Naive thymus-derived CD4-positive, alpha-beta T cell (primary cell): ENCODE data around the gene RNGTT. TPM values are rescaled to one million over a fixed set of nuclear protein-coding genes. Genes with fewer than 3 reads are reported as not detected.
"Not testable (repeated sequence)": the region's sequence is repeated elsewhere in the genome, so short reads cannot be mapped to it uniquely, and the experiment has no call there.

Experiments
- ATAC-seq: fragments of 150-1000 bp; cut with Tn5 transposase; 2 replicates; pipeline ENCODE4 v1.10.0; 2021; ENCODE audit warnings: mild to moderate bottlenecking, moderate library complexity
- CTCF ChIA-PET: fragments of 350-600 bp; sonication (Branson Sonifier 250); formaldehyde crosslinking; loops from one replicate; lab custom pipeline; 2021; ENCODE audit warnings: antibody characterized with exemption; lab: Charles Lee
- POLR2A ChIA-PET: fragments of 350-600 bp; sonication (Branson Sonifier 250); formaldehyde crosslinking; loops from one replicate; lab custom pipeline; 2021; ENCODE audit warnings: antibody characterized with exemption, inconsistent platforms; lab: Charles Lee
- DNase-seq, 9 donors: peaks; one replicate each; pipeline versions ENCODE4 v3.0.0 to v3.0.0-alpha.2; 2020 to 2022; ENCODE audit warnings: mixed read lengths in 1 of 9
- H3K27ac ChIP-seq: one replicate; pipeline ENCODE4 v1.7.0; 2013; ENCODE audit warnings: mild to moderate bottlenecking, low read depth, low read length, moderate library complexity
- H3K27me3 ChIP-seq, 2 donors: one replicate each; pipeline ENCODE4 v1.7.0; 2013; ENCODE audit warnings: low read length in 2 of 2, mild to moderate bottlenecking in 2 of 2, moderate library complexity in 2 of 2; ENCODE audit not compliant: control insufficient read depth in 2 of 2, insufficient read depth in 2 of 2
- H3K36me3 ChIP-seq, 3 experiments: 1 replicate in 2 of 3; 2 replicates in 1 of 3; pipeline ENCODE4 v1.7.0; 2013; ENCODE audit warnings: low read length in 3 of 3, mild to moderate bottlenecking in 3 of 3, moderate library complexity in 1 of 3; ENCODE audit not compliant: insufficient read depth in 3 of 3, control insufficient read depth in 2 of 3
- H3K4me1 ChIP-seq, 2 donors: one replicate each; pipeline ENCODE4 v1.7.0; 2013; ENCODE audit warnings: low read length in 2 of 2, mild to moderate bottlenecking in 2 of 2, moderate library complexity in 1 of 2; ENCODE audit not compliant: control insufficient read depth in 2 of 2, insufficient read depth in 2 of 2
- H3K4me3 ChIP-seq: 2 replicates; pipeline ENCODE4 v1.7.0; 2013; ENCODE audit warnings: mild to moderate bottlenecking, low read length
- H3K9me3 ChIP-seq, 3 experiments: 1 replicate in 2 of 3; 2 replicates in 1 of 3; pipeline ENCODE4 v1.7.0; 2013; ENCODE audit warnings: low read length in 3 of 3; ENCODE audit not compliant: control insufficient read depth in 2 of 3
- H3K27ac Mint-ChIP-seq, 9 donors: one replicate each; pipeline ENCODE4 v1.8.0; 2020 to 2022; ENCODE audit warnings: mixed read lengths in 9 of 9, mild to moderate bottlenecking in 8 of 9, moderate library complexity in 5 of 9, inconsistent platforms in 2 of 9
- H3K27me3 Mint-ChIP-seq, 5 donors: one replicate each; pipeline ENCODE4 v1.8.0; 2021 to 2022; ENCODE audit warnings: mixed read lengths in 5 of 5, mild to moderate bottlenecking in 1 of 5
- H3K36me3 Mint-ChIP-seq, 5 donors: one replicate each; pipeline ENCODE4 v1.8.0; 2020 to 2022; ENCODE audit warnings: mixed read lengths in 5 of 5, mild to moderate bottlenecking in 3 of 5, inconsistent platforms in 1 of 5
- H3K4me1 Mint-ChIP-seq, 7 donors: one replicate each; pipeline ENCODE4 v1.8.0; 2020 to 2022; ENCODE audit warnings: mixed read lengths in 7 of 7, mild to moderate bottlenecking in 3 of 7, inconsistent platforms in 1 of 7
- H3K4me3 Mint-ChIP-seq, 10 donors: one replicate each; pipeline ENCODE4 v1.8.0; 2020 to 2022; ENCODE audit warnings: mild to moderate bottlenecking in 10 of 10, mixed read lengths in 10 of 10, moderate library complexity in 6 of 10, inconsistent platforms in 2 of 10
- H3K9me3 Mint-ChIP-seq, 11 donors: one replicate each; pipeline ENCODE4 v1.8.0; 2020 to 2022; ENCODE audit warnings: mixed read lengths in 11 of 11, mild to moderate bottlenecking in 4 of 11, inconsistent platforms in 1 of 11, moderate library complexity in 1 of 11
- intact Hi-C, 2 donors: fragments of 100-400 bp; cut with micrococcal nuclease; formaldehyde crosslinking; loops; one replicate each; pipeline ENCODE4 v1.15.1; 2023
- polyA plus RNA-seq, 2 donors: library from polyadenylated mRNA; unstranded; fragments of 300-500 nt; fragmentation: Illumina TruSeq; gene quantifications; one replicate each; pipeline ENCODE4 v1.2.3, GENCODE V29; 2021
- total RNA-seq, 6 experiments: library from RNA in 5 of 6; stranded (reverse) in 5 of 6; gene quantifications; 1 replicate in 5 of 6; 2 replicates in 1 of 6; pipeline ENCODE4 v1.2.3 and lab custom pipeline; 2021 to 2026

RNGTT gene
- total and polyA plus RNA-seq, 7 experiments from 2014 or later, result 15.4 to 26.5 (median 19.3) TPM

- Mint-ChIP-seq H3K27ac (no peak overlapping the region), H3K4me1 (peaks cover 5 to 39% (median 21%) of the 10 kb centered on the region in 7 donors), H3K4me3 (peak overlapping the region in 1 of 10 donors; percentile 20), H3K27me3 (no peaks in the 10 kb centered on the region), H3K36me3 (peaks cover 22 to 78% (median 70%) of the 10 kb centered on the region in 5 donors), H3K9me3 (peaks cover 6 to 29% (median 16%) of the 10 kb centered on the region in 11 donors)
- ChIA-PET POLR2A (no interaction called here), CTCF (no interaction called here)
- no peaks in the 10 kb centered on the region for H3K9me3 ChIP-seq
- H3K27me3 ChIP-seq, result no peaks in the 10 kb centered on the region
- intact Hi-C loops, result no loop called here
- no peak overlapping the region for H3K4me3 ChIP-seq
- no peaks in the 10 kb centered on the region for H3K36me3 ChIP-seq
- no peak overlapping the region for H3K27ac ChIP-seq
- ATAC-seq (no peak), DNase-seq (no peak)
- H3K4me1 ChIP-seq, result no peaks in the 10 kb centered on the region
Observed at GRCh38 chr6:88806728-88807127, 156.7 kb downstream of the RNGTT start.

DNA sequence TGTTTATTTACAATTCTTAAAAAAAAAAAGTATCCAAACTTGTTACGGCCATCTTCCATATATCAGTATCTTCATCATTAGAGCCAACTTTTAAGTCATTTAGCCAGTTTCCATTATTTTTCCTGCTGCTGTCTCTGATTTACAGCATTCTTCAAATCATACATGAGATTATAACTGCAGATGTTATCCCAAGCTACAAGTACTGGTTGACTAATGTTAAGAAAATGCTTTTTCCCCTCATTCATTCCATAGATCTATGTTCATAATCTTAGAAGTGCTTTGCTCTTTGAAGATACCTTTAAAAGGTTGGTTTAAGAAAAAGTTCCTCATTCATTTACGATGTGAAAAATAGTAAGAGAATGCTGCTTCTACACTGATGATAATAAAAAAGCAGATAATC, 158.7 kb downstream of the RNGTT start:
- Mint-ChIP-seq H3K4me3 (no peak overlapping the region), H3K36me3 (peaks cover 22 to 79% (median 70%) of the 10 kb centered on the region in 5 donors), H3K27ac (no peak overlapping the region), H3K9me3 (peaks cover 6 to 29% (median 16%) of the 10 kb centered on the region in 11 donors), H3K4me1 (peaks cover 8 to 39% (median 24%) of the 10 kb centered on the region in 7 donors), H3K27me3 (no peaks in the 10 kb centered on the region)
- Histone ChIP-seq H3K9me3 (no peaks in the 10 kb centered on the region), H3K36me3 (peaks cover 0 to 8% (median 0%) of the 10 kb centered on the region in 3 experiments), H3K27ac (no peak overlapping the region), H3K4me3 (no peak overlapping the region), H3K4me1 (no peaks in the 10 kb centered on the region), H3K27me3 (no peaks in the 10 kb centered on the region)
- intact Hi-C loops, result no loop called here
- CTCF ChIA-PET, result no interaction called here
- POLR2A ChIA-PET, result no interaction called here
- no peak for DNase-seq
- ATAC-seq, result no peak

DNA sequence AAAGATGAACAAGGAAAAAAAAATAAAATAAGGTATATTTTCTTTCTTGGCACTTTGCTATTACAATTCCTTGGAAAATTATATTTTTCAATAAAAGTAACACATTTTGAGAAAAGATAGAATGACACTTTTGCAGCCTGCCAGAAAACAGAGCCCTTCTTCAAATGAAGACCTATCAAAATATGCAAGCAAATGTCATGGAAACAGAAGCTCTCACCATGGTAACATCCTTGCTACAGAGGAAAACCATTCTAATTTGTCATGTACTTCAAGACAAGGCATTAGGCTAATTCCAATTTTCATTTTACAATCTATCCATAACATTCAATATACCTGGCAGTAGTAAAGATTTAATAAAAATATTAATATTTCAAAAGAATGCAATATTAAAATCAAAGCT, 177.9 kb downstream of the RNGTT start:
- CTCF ChIA-PET, result no interaction called here
- H3K4me3 Mint-ChIP-seq, result no peak overlapping the region
- H3K4me1 Mint-ChIP-seq, result peaks cover 0 to 10% (median 3%) of the 10 kb centered on the region in 7 donors
- intact Hi-C loops, result no loop called here
- H3K36me3 ChIP-seq, result no peaks in the 10 kb centered on the region
- H3K4me1 ChIP-seq, result no peaks in the 10 kb centered on the region
- ATAC-seq (no peak), DNase-seq (no peak)
- peaks cover 0 to 12% (median 4%) of the 10 kb centered on the region in 5 donors for H3K36me3 Mint-ChIP-seq
- no peak overlapping the region for H3K27ac ChIP-seq
- no peaks in the 10 kb centered on the region for H3K27me3 ChIP-seq
- H3K9me3 ChIP-seq, result no peaks in the 10 kb centered on the region
- no peak overlapping the region for H3K27ac Mint-ChIP-seq
- no peaks in the 10 kb centered on the region for H3K27me3 Mint-ChIP-seq
- no peaks in the 10 kb centered on the region for H3K9me3 Mint-ChIP-seq
- H3K4me3 ChIP-seq, result no peak overlapping the region
- POLR2A ChIA-PET, result no interaction called here

GRCh38 chr6:88780714-88781389, 182.6 kb downstream of the RNGTT start:
- intact Hi-C loops, result loop anchor here (1.0 to 5.0 kb wide), 9 partner anchors 89 to 1715 kb away; no protein-coding TSS in a partner anchor
- H3K4me3 Mint-ChIP-seq, result no peak overlapping the region
- no peaks in the 10 kb centered on the region for H3K9me3 ChIP-seq
- DNase-seq, result peak; percentile 8 to 64 (median 53)
- H3K4me1 Mint-ChIP-seq, result peaks cover 0 to 10% (median 3%) of the 10 kb centered on the region in 7 donors
- no peaks in the 10 kb centered on the region for H3K4me1 ChIP-seq
- ChIA-PET POLR2A (interaction anchor here (0.6 to 0.7 kb wide), 2 partner anchors 1391 to 1643 kb away, joined by 3 read pairs; no protein-coding TSS in a partner anchor), CTCF (interaction anchor here (0.6 to 1.8 kb wide), 5 partner anchors 10 to 1388 kb away, joined by 3 to 7 read pairs (median 4); no protein-coding TSS in a partner anchor)
- peaks cover 7 to 27% (median 19%) of the 10 kb centered on the region in 5 donors for H3K36me3 Mint-ChIP-seq
- no peak overlapping the region for H3K27ac ChIP-seq
- no peak overlapping the region for H3K4me3 ChIP-seq
- no peak overlapping the region for H3K27ac Mint-ChIP-seq
- H3K27me3 Mint-ChIP-seq, result no peaks in the 10 kb centered on the region
- H3K27me3 ChIP-seq, result no peaks in the 10 kb centered on the region
- no peaks in the 10 kb centered on the region for H3K36me3 ChIP-seq
- H3K9me3 Mint-ChIP-seq, result peaks cover 0 to 2% (median 0%) of the 10 kb centered on the region in 11 donors
- peak; percentile 92 for ATAC-seq

GRCh38 chr6:88775866-88776571, 187.4 kb downstream of the RNGTT start:
- no peak for ATAC-seq
- DNase-seq, result no peak
- Mint-ChIP-seq H3K9me3 (peaks cover 0 to 2% (median 0%) of the 10 kb centered on the region in 11 donors), H3K27ac (no peak overlapping the region), H3K4me1 (peaks cover 0 to 8% (median 0%) of the 10 kb centered on the region in 7 donors), H3K4me3 (no peak overlapping the region), H3K27me3 (no peaks in the 10 kb centered on the region), H3K36me3 (peaks cover 7 to 46% (median 35%) of the 10 kb centered on the region in 5 donors)
- ChIA-PET POLR2A (no interaction called here), CTCF (no interaction called here)
- H3K27me3 ChIP-seq, result no peaks in the 10 kb centered on the region
- intact Hi-C loops, result no loop called here
- no peaks in the 10 kb centered on the region for H3K9me3 ChIP-seq
- no peaks in the 10 kb centered on the region for H3K36me3 ChIP-seq
- H3K4me1 ChIP-seq, result no peaks in the 10 kb centered on the region
- H3K27ac ChIP-seq, result no peak overlapping the region
- H3K4me3 ChIP-seq, result no peak overlapping the region

- H3K27ac Mint-ChIP-seq, H3K4me1 ChIP-seq, H3K36me3 ChIP-seq, H3K9me3 Mint-ChIP-seq, H3K9me3 ChIP-seq, DNase-seq, H3K4me3 Mint-ChIP-seq, intact Hi-C loops, CTCF ChIA-PET, ATAC-seq, H3K4me1 Mint-ChIP-seq, H3K27ac ChIP-seq, H3K27me3 ChIP-seq, POLR2A ChIA-PET, H3K4me3 ChIP-seq, H3K27me3 Mint-ChIP-seq: not testable (repeated sequence)
- H3K36me3 Mint-ChIP-seq, result peaks cover 3 to 20% (median 17%) of the 10 kb centered on the region in 5 donors
Observed at GRCh38 chr6:88768114-88768513, 195.3 kb downstream of the RNGTT start.
